Measurements from ENCODE around the gene HMG20A. TPM values are rescaled to one million over a fixed set of nuclear protein-coding genes. Genes with fewer than 3 reads are reported as not detected.

HMG20A gene
- total and polyA plus RNA-seq, 7 donors, result 9.7 to 38.3 (median 29.3) TPM

- Histone ChIP-seq H3K27me3 (ENCODE audit: insufficient read depth in 3 of 3, low read length in 2 of 3) (no peaks in the 10 kb centered on the region), H3K4me1 (peaks cover 14% of the 10 kb centered on the region), H3K27ac (no peak overlapping the region), H3K36me3 (ENCODE audit: insufficient read depth in 1 of 2, low read depth in 1 of 2) (no peaks in the 10 kb centered on the region), H3K4me3 (no peak overlapping the region), H3K9me3 (no peaks in the 10 kb centered on the region)
- ATAC-seq, result no peak
- intact Hi-C loops (cut with DNase I), result no loop called here
- DNase-seq, result no peak
- 93 to 98% (median 97%) methylated on average over 1 of the region's 1 CpG for WGBS, 3 donors
- no peak for TF ChIP-seq CTCF (IDR thresholded peaks at IDR 0.05)
Measured at GRCh38 chr15:77376770-77377169, 43.9 kb upstream of the HMG20A start.

GRCh38 chr15:77380033-77380432 lies 40.7 kb upstream of the HMG20A start:
- Histone ChIP-seq H3K27me3 (ENCODE audit: insufficient read depth in 3 of 3, low read length in 2 of 3) (no peaks in the 10 kb centered on the region), H3K36me3 (ENCODE audit: insufficient read depth in 1 of 2, low read depth in 1 of 2) (no peaks in the 10 kb centered on the region), H3K9me3 (no peaks in the 10 kb centered on the region), H3K4me3 (no peak overlapping the region), H3K4me1 (peaks cover 18% of the 10 kb centered on the region), H3K27ac (no peak overlapping the region)
- DNase-seq (no peak), ATAC-seq (no peak)
- WGBS, 3 donors, result 66 to 89% (median 67%) methylated on average over 4 of the region's 4 CpGs
- no peak for TF ChIP-seq CTCF (IDR thresholded peaks at IDR 0.05)
- intact Hi-C loops (cut with DNase I), result no loop called here

GRCh38 chr15:77384086-77384485 lies 36.6 kb upstream of the HMG20A start:
- no peaks in the 10 kb centered on the region for H3K9me3 ChIP-seq
- H3K27ac ChIP-seq, result no peak overlapping the region
- intact Hi-C loops (cut with DNase I), result no loop called here
- DNase-seq (no peak), ATAC-seq (no peak)
- H3K4me3 ChIP-seq, result no peak overlapping the region
- no peak for TF ChIP-seq CTCF (IDR thresholded peaks at IDR 0.05)
- no peaks in the 10 kb centered on the region for H3K27me3 ChIP-seq (ENCODE audit: insufficient read depth in 3 of 3, low read length in 2 of 3)
- no peaks in the 10 kb centered on the region for H3K36me3 ChIP-seq (ENCODE audit: insufficient read depth in 1 of 2, low read depth in 1 of 2)
- H3K4me1 ChIP-seq, result peaks cover 40% of the 10 kb centered on the region

GRCh38 chr15:77384589-77385359 lies 35.9 kb upstream of the HMG20A start:
- TF ChIP-seq CTCF (IDR thresholded peaks at IDR 0.05), result no peak
- no peak overlapping the region for H3K4me3 ChIP-seq
- no peaks in the 10 kb centered on the region for H3K9me3 ChIP-seq
- ATAC-seq, result no peak
- intact Hi-C loops (cut with DNase I), result no loop called here
- no peak for DNase-seq
- H3K36me3 ChIP-seq (ENCODE audit: insufficient read depth in 1 of 2, low read depth in 1 of 2), result no peaks in the 10 kb centered on the region
- H3K27me3 ChIP-seq (ENCODE audit: insufficient read depth in 3 of 3, low read length in 2 of 3), result no peaks in the 10 kb centered on the region
- no peak overlapping the region for H3K27ac ChIP-seq
- H3K4me1 ChIP-seq, result peaks cover 42% of the 10 kb centered on the region

GRCh38 chr15:77386626-77387025 lies 34.1 kb upstream of the HMG20A start:
- Histone ChIP-seq H3K27me3 (ENCODE audit: insufficient read depth in 3 of 3, low read length in 2 of 3) (no peaks in the 10 kb centered on the region), H3K4me1 (peaks cover 49% of the 10 kb centered on the region)

More at GRCh38 chr15:77386626-77387025, 34.1 kb upstream of the HMG20A start:
- H3K4me3 ChIP-seq, result no peak overlapping the region
- no peaks in the 10 kb centered on the region for H3K9me3 ChIP-seq
- DNase-seq, result no peak
- H3K36me3 ChIP-seq (ENCODE audit: insufficient read depth in 1 of 2, low read depth in 1 of 2), result no peaks in the 10 kb centered on the region
- WGBS, 3 donors, result 58 to 69% (median 66%) methylated on average over 2 of the region's 2 CpGs
- ATAC-seq, result no peak
- intact Hi-C loops (cut with DNase I), result no loop called here
- H3K27ac ChIP-seq, result no peak overlapping the region
- no peak for TF ChIP-seq CTCF (IDR thresholded peaks at IDR 0.05)

Measured in psoas muscle (tissue), 8 donors.